ENCODE results near the gene JUND.
A peak's percentile ranks its signal among the peaks of the same experiment; 100 is the strongest.

GRCh38 chr19:18278521-18279265, 2.7 kb downstream of the JUND start:
- TF ChIP-seq CTCF (conservative IDR thresholded peaks at IDR 0.05; ENCODE audit: low read length) (peak; percentile 61), EZH2phosphoT487 (IDR thresholded peaks at IDR 0.05; ENCODE audit: borderline replicate concordance) (no peak)

Measured in Loucy (cell line).